OCI-LY7 (cell line): ENCODE data around the gene CRIM1. TPM values are rescaled to one million over a fixed set of nuclear protein-coding genes. Genes with fewer than 3 reads are reported as not detected.
A peak's percentile ranks its signal among the peaks of the same experiment; 100 is the strongest.

Experiments
- BruUV-seq: library from RNA; stranded (reverse); fragments of 400-500 nt; replicated peaks from 2 replicates; lab custom pipeline; 2021; lab: Mats Ljungman, UMichigan
- CTCF ChIA-PET: fragments of 300-600 bp; sonication (Branson Sonifier 250); formaldehyde crosslinking; loops from one replicate; lab custom pipeline; 2022; ENCODE audit warnings: antibody characterized with exemption; ENCODE audit not compliant: unreplicated experiment; lab: Charles Lee
- POLR2A ChIA-PET: fragments of 300-600 bp; sonication (Branson Sonifier 250); formaldehyde crosslinking; loops from one replicate; lab custom pipeline; 2022; ENCODE audit warnings: antibody characterized with exemption; lab: Charles Lee
- DNase-seq: peaks from one replicate; pipeline ENCODE4 v3.0.0-alpha.2; 2015; ENCODE audit warnings: low spot score
- H2AFZ ChIP-seq: fragments of 200-600 bp; sonication (generic), shearing (Covaris generic); 2 replicates; pipeline ENCODE4 v1.6.1; 2014; ENCODE audit warnings: mild to moderate bottlenecking, antibody characterized with exemption, low read length, moderate library complexity
- H3K27ac ChIP-seq: fragments of 200-600 bp; sonication (generic); 2 replicates; pipeline ENCODE4 v1.5.1; 2014; ENCODE audit warnings: mixed run types, low read depth, mild to moderate bottlenecking, moderate library complexity, low read length, inconsistent platforms; ENCODE audit not compliant: poor library complexity, severe bottlenecking
- H3K36me3 ChIP-seq: fragments of 200-600 bp; sonication (generic); 2 replicates; pipeline ENCODE4 v1.6.1; 2014; ENCODE audit warnings: mild to moderate bottlenecking, antibody characterized with exemption, low read length, moderate library complexity, mixed read lengths; ENCODE audit not compliant: insufficient read depth
- H3K4me1 ChIP-seq: fragments of 200-600 bp; sonication (generic); 2 replicates; pipeline ENCODE4 v1.5.1; 2014; ENCODE audit warnings: mild to moderate bottlenecking, low read length; ENCODE audit not compliant: insufficient read depth, poor library complexity, severe bottlenecking
- H3K4me2 ChIP-seq: fragments of 200-600 bp; sonication (generic); 2 replicates; pipeline ENCODE4 v1.6.1; 2014; ENCODE audit warnings: mild to moderate bottlenecking, low read length
- H3K4me3 ChIP-seq: fragments of 200-600 bp; sonication (generic); 2 replicates; pipeline ENCODE4 v1.5.1; 2014; ENCODE audit warnings: mild to moderate bottlenecking, low read depth, low read length; ENCODE audit not compliant: poor library complexity, severe bottlenecking
- H3K79me2 ChIP-seq: fragments of 200-600 bp; sonication (generic); 2 replicates; pipeline ENCODE4 v1.6.1; 2016; ENCODE audit warnings: low read depth, mild to moderate bottlenecking, low read length, moderate library complexity, mixed read lengths; ENCODE audit not compliant: insufficient read depth
- H3K9me2 ChIP-seq: fragments of 200-600 bp; sonication (generic); 2 replicates; pipeline ENCODE4 v1.6.1; 2016; ENCODE audit warnings: mild to moderate bottlenecking, low read length, mixed read lengths; ENCODE audit not compliant: insufficient read depth
- H3K9me3 ChIP-seq: fragments of 200-600 bp; sonication (generic); 2 replicates; pipeline ENCODE4 v1.6.1; 2014; ENCODE audit warnings: mild to moderate bottlenecking, mixed run types, low read length, mixed read lengths
- H4K20me1 ChIP-seq: fragments of 200-600 bp; sonication (generic); 2 replicates; pipeline ENCODE4 v1.6.1; 2014; ENCODE audit warnings: mild to moderate bottlenecking, antibody characterized with exemption, low read length, moderate library complexity, mixed read lengths; ENCODE audit not compliant: insufficient read depth
- CTCF ChIP-seq: fragments of 200-600 bp; sonication (generic); conservative IDR thresholded peaks from 2 replicates; pipeline ENCODE4 v1.5.1; 2014; ENCODE audit warnings: mild to moderate bottlenecking, antibody characterized with exemption, low read length, moderate library complexity, mixed read lengths
- EZH2phosphoT487 ChIP-seq: fragments of 200-600 bp; sonication (generic); IDR thresholded peaks from 2 replicates; pipeline ENCODE4 v1.6.1; 2018; ENCODE audit warnings: low read depth, borderline replicate concordance, mild to moderate bottlenecking, mixed run types, antibody characterized with exemption, low read length, moderate library complexity, mixed read lengths
- intact Hi-C: fragments of 100-400 bp; cut with micrococcal nuclease; formaldehyde crosslinking; loops from one replicate; pipeline ENCODE4 v1.10.0; 2022; ENCODE audit not compliant: unreplicated experiment
- total RNA-seq, 2 experiments: library from RNA; depleted of rRNA in 1 of 2; stranded (reverse); fragments of >200 nt in 1 of 2; shearing (Covaris generic) in 1 of 2; gene quantifications; 2 replicates each; pipeline ENCODE4 v1.2.3, GENCODE V29; 2014 to 2022

The CRIM1 gene
- total RNA-seq, 2 experiments from 2014 or later, result 37.0 to 47.4 TPM

- H3K4me2 ChIP-seq, result no peak overlapping the region
- no peak for TF ChIP-seq EZH2phosphoT487
- TF ChIP-seq CTCF, result no peak
- H3K9me2 ChIP-seq, result no peaks in the 10 kb centered on the region
- no peaks in the 10 kb centered on the region for H3K9me3 ChIP-seq
- H4K20me1 ChIP-seq, result no peaks in the 10 kb centered on the region
- peaks cover 9% of the 10 kb centered on the region for H3K4me1 ChIP-seq
- BruUV-seq, result no TSS peak
- ChIA-PET POLR2A (interaction anchor here (1.3 kb wide), 1 partner anchor 23 kb away, joined by 3 read pairs; no protein-coding TSS in a partner anchor), CTCF (no interaction called here)
- H3K4me3 ChIP-seq, result no peak overlapping the region
- no peak overlapping the region for H3K27ac ChIP-seq
- no peaks in the 10 kb centered on the region for H3K79me2 ChIP-seq
- no peak overlapping the region for H2AFZ ChIP-seq
- no peaks in the 10 kb centered on the region for H3K36me3 ChIP-seq
- no peak for DNase-seq
- intact Hi-C loops, result no loop called here
Measured at GRCh38 chr2:36399050-36399449, 43.5 kb downstream of the CRIM1 start.

DNA sequence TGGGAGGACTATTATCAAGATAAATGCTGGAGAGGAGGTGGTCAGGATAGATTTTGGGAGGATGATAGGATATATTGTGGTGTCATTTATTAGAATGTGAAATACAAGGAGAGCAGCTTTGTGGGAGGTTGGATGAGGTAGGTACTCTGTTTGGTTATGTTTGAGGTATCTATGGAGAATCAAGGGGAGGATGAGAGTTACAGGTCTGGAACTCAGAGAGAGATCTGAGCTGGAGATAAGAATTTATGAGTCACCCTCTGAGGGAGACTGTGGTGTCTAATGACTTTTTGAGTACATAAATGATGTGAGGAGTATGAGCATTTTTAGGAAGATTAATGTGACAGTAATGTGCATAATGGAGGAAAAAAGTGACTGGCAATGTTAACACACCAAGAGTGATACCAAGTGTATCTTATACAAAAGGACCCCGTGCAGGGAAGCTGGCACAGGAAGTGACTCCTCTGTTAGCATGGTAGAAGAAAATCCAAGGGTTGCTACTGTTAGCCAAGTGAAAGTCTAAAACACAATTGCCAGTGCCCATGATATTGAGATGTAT is 48.2 kb downstream of the CRIM1 start:
- H3K4me1 ChIP-seq, result peaks cover 37% of the 10 kb centered on the region

GRCh38 chr2:36404318-36404717 is 48.7 kb downstream of the CRIM1 start:
- CTCF ChIA-PET, result no interaction called here

More for the DNA sequence above, 48.2 kb downstream of the CRIM1 start:
- Histone ChIP-seq H3K9me2 (no peaks in the 10 kb centered on the region), H2AFZ (no peak overlapping the region), H4K20me1 (no peaks in the 10 kb centered on the region), H3K9me3 (no peaks in the 10 kb centered on the region), H3K36me3 (no peaks in the 10 kb centered on the region), H3K79me2 (peaks cover 7% of the 10 kb centered on the region; the same call in 1 of the 2 replicates), H3K4me3 (peak overlapping the region; percentile 62), H3K27ac (peak overlapping the region; percentile 51), H3K4me2 (peak overlapping the region; percentile 81)
- ChIA-PET CTCF (no interaction called here), POLR2A (interaction anchor here (1.4 to 1.5 kb wide), 2 partner anchors 19 to 50 kb away, joined by 3 to 4 read pairs; no protein-coding TSS in a partner anchor)
- BruUV-seq, result no TSS peak
- no peak for TF ChIP-seq EZH2phosphoT487
- DNase-seq, result peak; percentile 22
- intact Hi-C loops, result loop anchor here (2.0 kb wide), 1 partner anchor 47 kb away; no protein-coding TSS in a partner anchor

More at GRCh38 chr2:36404318-36404717, 48.7 kb downstream of the CRIM1 start:
- intact Hi-C loops, result loop anchor here (2.0 kb wide), 1 partner anchor 48 kb away; no protein-coding TSS in a partner anchor
- peak overlapping the region; percentile 62 for H3K4me3 ChIP-seq
- TF ChIP-seq EZH2phosphoT487, result no peak
- TF ChIP-seq CTCF, result no peak
- DNase-seq, result peak; percentile 11
- peak overlapping the region; percentile 49; the same call in 1 of the 2 replicates for H2AFZ ChIP-seq
- no peaks in the 10 kb centered on the region for H3K36me3 ChIP-seq
- H3K9me2 ChIP-seq, result no peaks in the 10 kb centered on the region
- peak overlapping the region; percentile 51 for H3K27ac ChIP-seq
- H4K20me1 ChIP-seq, result no peaks in the 10 kb centered on the region
- no peaks in the 10 kb centered on the region for H3K9me3 ChIP-seq
- H3K4me2 ChIP-seq, result peak overlapping the region; percentile 81
- H3K79me2 ChIP-seq, result peaks cover 7% of the 10 kb centered on the region; the same call in 1 of the 2 replicates
- no TSS peak for BruUV-seq
- POLR2A ChIA-PET, result interaction anchor here (1.4 to 1.5 kb wide), 2 partner anchors 18 to 51 kb away, joined by 3 to 4 read pairs; no protein-coding TSS in a partner anchor
- peaks cover 37% of the 10 kb centered on the region for H3K4me1 ChIP-seq
